GM12873 (cell line): Measurements from ENCODE around the gene MID1.

Experiments
- TF ChIP-seq, protein P1 (sequence below): IDR thresholded peaks from 2 replicates; pipeline ENCODE4 v1.5.1; 2012; ENCODE audit warnings: low read depth, mild to moderate bottlenecking, moderate library complexity, low read length, control low read depth; ENCODE audit not compliant: insufficient read depth; ENCODE audit errors: missing control alignments

The MID1 gene

DNA sequence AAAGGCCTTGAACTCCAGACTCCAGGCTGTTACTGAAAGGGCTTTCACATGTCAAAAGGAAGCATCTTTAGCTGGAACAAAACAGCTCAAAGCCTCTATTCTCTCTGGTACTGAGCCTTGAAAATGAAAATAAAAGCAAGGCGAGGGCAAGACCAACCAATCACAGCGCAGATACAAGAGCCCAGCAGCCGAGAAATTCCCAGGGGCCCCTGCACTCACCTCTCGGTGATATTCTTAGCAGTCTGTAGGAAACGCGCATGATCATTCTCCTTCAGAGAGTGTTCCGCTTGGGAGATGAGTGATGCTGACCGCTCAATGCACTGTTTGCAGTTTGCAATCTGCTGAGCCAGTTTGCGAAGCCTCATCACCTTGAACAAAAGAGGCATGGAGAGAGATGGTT is 138.1 kb downstream of the MID1 start:
- TF ChIP-seq, protein P1, sequence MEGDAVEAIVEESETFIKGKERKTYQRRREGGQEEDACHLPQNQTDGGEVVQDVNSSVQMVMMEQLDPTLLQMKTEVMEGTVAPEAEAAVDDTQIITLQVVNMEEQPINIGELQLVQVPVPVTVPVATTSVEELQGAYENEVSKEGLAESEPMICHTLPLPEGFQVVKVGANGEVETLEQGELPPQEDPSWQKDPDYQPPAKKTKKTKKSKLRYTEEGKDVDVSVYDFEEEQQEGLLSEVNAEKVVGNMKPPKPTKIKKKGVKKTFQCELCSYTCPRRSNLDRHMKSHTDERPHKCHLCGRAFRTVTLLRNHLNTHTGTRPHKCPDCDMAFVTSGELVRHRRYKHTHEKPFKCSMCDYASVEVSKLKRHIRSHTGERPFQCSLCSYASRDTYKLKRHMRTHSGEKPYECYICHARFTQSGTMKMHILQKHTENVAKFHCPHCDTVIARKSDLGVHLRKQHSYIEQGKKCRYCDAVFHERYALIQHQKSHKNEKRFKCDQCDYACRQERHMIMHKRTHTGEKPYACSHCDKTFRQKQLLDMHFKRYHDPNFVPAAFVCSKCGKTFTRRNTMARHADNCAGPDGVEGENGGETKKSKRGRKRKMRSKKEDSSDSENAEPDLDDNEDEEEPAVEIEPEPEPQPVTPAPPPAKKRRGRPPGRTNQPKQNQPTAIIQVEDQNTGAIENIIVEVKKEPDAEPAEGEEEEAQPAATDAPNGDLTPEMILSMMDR = no peak

DNA sequence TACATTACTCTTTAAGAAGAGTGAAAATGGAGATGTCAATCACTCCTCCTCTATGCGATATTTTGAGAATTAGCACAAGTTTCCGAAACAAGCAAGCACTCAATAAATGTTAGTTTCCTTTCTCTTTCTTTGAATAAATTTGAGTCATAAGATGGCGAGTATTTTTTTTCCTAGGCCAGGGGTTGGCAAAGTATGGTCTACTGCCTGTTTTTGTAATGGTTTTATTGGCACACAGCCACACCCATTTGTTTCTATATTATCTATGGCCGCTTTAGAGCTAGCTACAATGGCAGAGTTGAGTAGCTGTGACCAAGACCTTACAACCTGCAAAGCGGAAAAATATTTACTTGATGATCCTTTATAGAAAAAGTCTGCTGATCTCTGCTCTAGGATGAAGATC is 139.5 kb downstream of the MID1 start:
- TF ChIP-seq, protein P1 = no peak

DNA sequence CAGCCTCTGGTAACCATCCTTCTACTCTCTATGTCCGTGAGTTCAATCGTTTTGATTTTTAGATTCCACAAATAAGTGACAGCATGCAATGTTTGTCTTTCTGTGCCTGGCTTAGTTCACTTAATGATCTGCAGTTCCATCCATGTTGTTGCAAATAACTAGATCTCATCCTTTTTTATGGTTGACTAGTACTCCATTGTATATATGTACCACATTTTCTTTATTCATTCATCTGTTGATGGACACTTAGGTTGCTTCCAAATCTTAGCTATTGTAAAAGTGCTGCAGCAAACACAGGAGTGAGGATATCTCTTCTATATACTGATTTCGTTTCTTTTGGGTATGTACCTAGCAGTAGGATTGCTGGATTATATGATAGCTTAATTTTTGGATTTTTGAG is 140.9 kb downstream of the MID1 start:
- TF ChIP-seq, protein P1 = no peak

DNA sequence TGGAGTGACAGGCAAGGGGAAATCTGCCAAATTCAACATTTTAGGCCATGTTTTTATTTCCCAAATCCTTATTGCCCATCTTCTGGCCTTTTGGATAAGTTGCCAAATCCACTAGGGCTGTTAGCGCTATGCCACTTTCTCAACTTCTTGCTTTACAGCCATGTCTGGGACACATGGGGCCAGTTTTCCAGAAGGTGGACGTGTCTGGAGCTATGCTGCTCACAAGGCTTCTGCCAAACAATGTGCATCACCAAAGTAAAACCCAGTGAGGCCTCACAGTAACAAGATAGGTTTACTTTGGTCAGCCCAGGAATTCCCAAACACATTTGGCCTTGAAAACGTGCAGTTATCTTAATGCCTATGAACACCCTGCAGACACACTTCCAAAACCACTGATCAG is 142.9 kb downstream of the MID1 start:
- TF ChIP-seq, protein P1 = no peak

DNA sequence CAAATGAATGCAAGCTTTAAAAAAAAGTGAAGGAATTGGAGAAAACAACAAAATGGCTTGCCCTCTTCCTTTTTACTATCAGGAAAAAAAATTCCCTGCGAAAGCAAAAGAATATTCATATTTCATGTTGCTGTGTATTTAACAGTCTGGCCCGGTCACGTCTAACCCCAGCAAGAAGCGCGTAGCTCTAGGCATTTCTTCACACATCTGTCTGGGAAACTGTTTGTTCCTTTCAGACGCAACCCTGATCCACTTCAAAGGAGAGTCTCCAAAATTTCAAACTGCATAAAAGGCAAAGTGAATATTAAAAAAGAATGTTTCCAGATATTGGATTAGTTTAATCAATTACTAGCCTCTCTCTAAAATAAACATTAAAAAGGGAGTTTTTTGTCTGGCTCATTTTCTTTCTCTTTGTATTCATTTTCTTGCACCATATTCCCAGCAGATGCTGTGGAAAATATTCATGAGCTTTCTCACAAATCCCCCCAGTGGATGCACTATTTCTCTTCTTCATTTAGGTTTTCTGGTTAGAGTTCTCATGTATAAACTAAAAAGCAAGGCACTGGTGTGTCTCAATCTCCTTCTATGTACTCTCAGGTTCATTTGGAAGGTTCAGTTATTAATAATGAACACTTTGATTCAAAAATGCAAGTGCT is 145.3 kb downstream of the MID1 start:
- TF ChIP-seq, protein P1 = no peak

DNA sequence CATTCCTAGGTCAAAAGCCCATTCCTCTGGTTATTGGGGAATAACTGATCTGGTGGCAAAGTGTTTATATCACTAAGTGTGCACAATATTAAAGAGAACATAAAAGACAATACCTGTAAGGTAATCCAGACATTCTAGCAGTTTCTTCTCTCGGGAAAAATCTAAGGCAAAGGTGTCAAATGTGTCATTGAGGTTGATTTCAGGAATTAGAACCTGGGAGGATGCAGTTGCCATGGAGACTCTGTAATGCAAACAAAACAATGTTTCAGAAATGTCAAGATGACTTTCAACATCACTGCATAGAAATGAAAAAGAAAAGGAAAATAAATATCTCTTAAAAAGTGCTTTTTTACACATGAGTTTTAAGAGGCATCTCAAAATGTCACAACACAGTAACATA is 145.9 kb downstream of the MID1 start:
- TF ChIP-seq, protein P1 = no peak

DNA sequence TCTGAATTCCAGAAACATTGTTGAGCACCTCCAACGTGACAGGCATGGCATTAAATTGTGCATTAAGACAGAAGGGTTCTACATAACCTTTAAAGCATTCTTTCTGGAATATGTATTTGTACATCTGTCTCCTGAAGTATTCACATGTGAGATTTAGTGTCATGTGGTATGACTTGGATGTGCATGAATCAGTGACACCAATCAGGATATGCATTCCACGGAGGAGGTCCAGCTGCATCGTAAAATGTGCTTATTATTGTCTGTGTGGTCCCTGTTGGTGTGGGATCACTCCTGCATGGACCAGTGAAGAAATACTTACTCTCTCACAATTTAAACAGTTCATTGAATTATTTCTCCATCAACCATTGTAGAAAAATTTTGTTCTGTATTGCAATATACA is 149.0 kb downstream of the MID1 start:
- TF ChIP-seq, protein P1 = no peak
